ENCODE data around the gene MTMR11.

MTMR11 gene

GRCh38 chr1:149967041-149967440 lies 30.4 kb upstream of the MTMR11 start:
- H3K23ac ChIP-seq (ENCODE audit: low read depth, low read length, poor library complexity): no peak overlapping the region
- no peak for DNase-seq (ENCODE audit: low spot score)
- H2BK5ac ChIP-seq (ENCODE audit: low read length): no peak overlapping the region
- H4K8ac ChIP-seq (ENCODE audit: low read depth, low read length): no peak overlapping the region
- no peak overlapping the region for H3K9ac ChIP-seq (ENCODE audit: low read depth, low read length, poor library complexity)
- no peaks in the 10 kb centered on the region for H3K4me1 ChIP-seq (ENCODE audit: control insufficient read depth in 2 of 2, insufficient read depth in 1 of 2, low read depth in 1 of 2, low read length in 2 of 2)
- no peaks in the 10 kb centered on the region for H3K79me1 ChIP-seq (ENCODE audit: low read depth, low read length)
- no CpG with 5 or more reads among the region's 3 CpGs for WGBS, 2 donors (ENCODE audit: extremely low coverage in 2 of 2, insufficient read length in 2 of 2, insufficient replicate concordance in 1 of 2)
- H2BK120ac ChIP-seq (ENCODE audit: low read depth, low read length): no peak overlapping the region
- H3K36me3 ChIP-seq (replicated peaks in 1 of 2; ENCODE audit: control insufficient read depth in 2 of 2, insufficient read depth in 2 of 2, low read length in 2 of 2): peaks cover 23 to 93% of the 10 kb centered on the region in 2 donors
- H2AFZ ChIP-seq (ENCODE audit: low read length): no peak overlapping the region
- H2AK5ac ChIP-seq (ENCODE audit: low read depth, low read length): no peak overlapping the region
- H3K27me3 ChIP-seq (ENCODE audit: control insufficient read depth in 3 of 3, insufficient read depth in 3 of 3, low read depth in 1 of 3, low read length in 3 of 3): no peaks in the 10 kb centered on the region
- H3K4ac ChIP-seq (ENCODE audit: low read length): no peak overlapping the region
- no peak overlapping the region for H3K4me2 ChIP-seq (ENCODE audit: insufficient read depth, low read length, poor library complexity, severe bottlenecking)
- no peak overlapping the region for H3K14ac ChIP-seq (ENCODE audit: low read length)
- no peak overlapping the region for H2BK12ac ChIP-seq (ENCODE audit: low read length)
- no peak overlapping the region for H3K27ac ChIP-seq (replicated peaks; ENCODE audit: low read length)
- no peak overlapping the region for H3K4me3 ChIP-seq (ENCODE audit: low read length in 2 of 2)
- H3K9me3 ChIP-seq (replicated peaks in 1 of 2; ENCODE audit: control insufficient read depth in 2 of 2, insufficient read depth in 1 of 2, low read depth in 1 of 2, low read length in 2 of 2): no peaks in the 10 kb centered on the region
- H4K91ac ChIP-seq (ENCODE audit: low read depth, low read length, poor library complexity): no peak overlapping the region
- no peak overlapping the region for H3K18ac ChIP-seq (ENCODE audit: low read length)
- no peak overlapping the region for H2BK15ac ChIP-seq (ENCODE audit: low read length)

- H3K36me3 ChIP-seq (replicated peaks in 1 of 2; ENCODE audit: control insufficient read depth in 2 of 2, insufficient read depth in 2 of 2, low read length in 2 of 2): peaks cover 23 to 93% of the 10 kb centered on the region in 2 donors
- no peak overlapping the region for H3K27ac ChIP-seq (replicated peaks; ENCODE audit: low read length)
- no peak overlapping the region for H2BK5ac ChIP-seq (ENCODE audit: low read length)
- H3K4ac ChIP-seq (ENCODE audit: low read length): no peak overlapping the region
- H2BK120ac ChIP-seq (ENCODE audit: low read depth, low read length): no peak overlapping the region
- no peak overlapping the region for H2AFZ ChIP-seq (ENCODE audit: low read length)
- H3K4me1 ChIP-seq (ENCODE audit: control insufficient read depth in 2 of 2, insufficient read depth in 1 of 2, low read depth in 1 of 2, low read length in 2 of 2): no peaks in the 10 kb centered on the region
- H4K91ac ChIP-seq (ENCODE audit: low read depth, low read length, poor library complexity): no peak overlapping the region
- no peak overlapping the region for H3K4me3 ChIP-seq (ENCODE audit: low read length in 2 of 2)
- H2BK12ac ChIP-seq (ENCODE audit: low read length): no peak overlapping the region
- no peak for DNase-seq (ENCODE audit: low spot score)
- H3K18ac ChIP-seq (ENCODE audit: low read length): no peak overlapping the region
- H2BK15ac ChIP-seq (ENCODE audit: low read length): no peak overlapping the region
- H3K79me1 ChIP-seq (ENCODE audit: low read depth, low read length): no peaks in the 10 kb centered on the region
- no peak overlapping the region for H2AK5ac ChIP-seq (ENCODE audit: low read depth, low read length)
- no peak overlapping the region for H3K14ac ChIP-seq (ENCODE audit: low read length)
- no peak overlapping the region for H4K8ac ChIP-seq (ENCODE audit: low read depth, low read length)
- H3K27me3 ChIP-seq (ENCODE audit: control insufficient read depth in 3 of 3, insufficient read depth in 3 of 3, low read depth in 1 of 3, low read length in 3 of 3): no peaks in the 10 kb centered on the region
- no peak overlapping the region for H3K23ac ChIP-seq (ENCODE audit: low read depth, low read length, poor library complexity)
- WGBS, 2 donors (ENCODE audit: extremely low coverage in 2 of 2, insufficient read length in 2 of 2, insufficient replicate concordance in 1 of 2): no CpG with 5 or more reads among the region's 1 CpG
- H3K9me3 ChIP-seq (replicated peaks in 1 of 2; ENCODE audit: control insufficient read depth in 2 of 2, insufficient read depth in 1 of 2, low read depth in 1 of 2, low read length in 2 of 2): no peaks in the 10 kb centered on the region
- no peak overlapping the region for H3K4me2 ChIP-seq (ENCODE audit: insufficient read depth, low read length, poor library complexity, severe bottlenecking)
- no peak overlapping the region for H3K9ac ChIP-seq (ENCODE audit: low read depth, low read length, poor library complexity)
Measured at GRCh38 chr1:149966405-149966804, 29.7 kb upstream of the MTMR11 start.

GRCh38 chr1:149965440-149965839 lies 28.8 kb upstream of the MTMR11 start:
- Histone ChIP-seq H3K4me3 (ENCODE audit: low read length in 2 of 2) (no peak overlapping the region), H3K23ac (ENCODE audit: low read depth, low read length, poor library complexity) (no peak overlapping the region), H2AFZ (ENCODE audit: low read length) (no peak overlapping the region), H2BK120ac (ENCODE audit: low read depth, low read length) (no peak overlapping the region), H2BK12ac (ENCODE audit: low read length) (no peak overlapping the region), H3K27me3 (ENCODE audit: control insufficient read depth in 3 of 3, insufficient read depth in 3 of 3, low read depth in 1 of 3, low read length in 3 of 3) (no peaks in the 10 kb centered on the region), H3K4me2 (ENCODE audit: insufficient read depth, low read length, poor library complexity, severe bottlenecking) (no peak overlapping the region), H2BK5ac (ENCODE audit: low read length) (no peak overlapping the region), H3K9ac (ENCODE audit: low read depth, low read length, poor library complexity) (no peak overlapping the region), H2BK15ac (ENCODE audit: low read length) (no peak overlapping the region), H4K8ac (ENCODE audit: low read depth, low read length) (no peak overlapping the region), H3K4ac (ENCODE audit: low read length) (no peak overlapping the region), H3K4me1 (ENCODE audit: control insufficient read depth in 2 of 2, insufficient read depth in 1 of 2, low read depth in 1 of 2, low read length in 2 of 2) (no peaks in the 10 kb centered on the region), H3K79me1 (ENCODE audit: low read depth, low read length) (no peaks in the 10 kb centered on the region), H2AK5ac (ENCODE audit: low read depth, low read length) (no peak overlapping the region), H3K36me3 (replicated peaks in 1 of 2; ENCODE audit: control insufficient read depth in 2 of 2, insufficient read depth in 2 of 2, low read length in 2 of 2) (peaks cover 21 to 89% of the 10 kb centered on the region in 2 donors), H3K9me3 (replicated peaks in 1 of 2; ENCODE audit: control insufficient read depth in 2 of 2, insufficient read depth in 1 of 2, low read depth in 1 of 2, low read length in 2 of 2) (no peaks in the 10 kb centered on the region), H3K27ac (replicated peaks; ENCODE audit: low read length) (no peak overlapping the region), H3K14ac (ENCODE audit: low read length) (no peak overlapping the region), H4K91ac (ENCODE audit: low read depth, low read length, poor library complexity) (no peak overlapping the region), H3K18ac (ENCODE audit: low read length) (no peak overlapping the region)
- no peak for DNase-seq (ENCODE audit: low spot score)
- no CpG with 5 or more reads among the region's 3 CpGs for WGBS, 2 donors (ENCODE audit: extremely low coverage in 2 of 2, insufficient read length in 2 of 2, insufficient replicate concordance in 1 of 2)

DNA sequence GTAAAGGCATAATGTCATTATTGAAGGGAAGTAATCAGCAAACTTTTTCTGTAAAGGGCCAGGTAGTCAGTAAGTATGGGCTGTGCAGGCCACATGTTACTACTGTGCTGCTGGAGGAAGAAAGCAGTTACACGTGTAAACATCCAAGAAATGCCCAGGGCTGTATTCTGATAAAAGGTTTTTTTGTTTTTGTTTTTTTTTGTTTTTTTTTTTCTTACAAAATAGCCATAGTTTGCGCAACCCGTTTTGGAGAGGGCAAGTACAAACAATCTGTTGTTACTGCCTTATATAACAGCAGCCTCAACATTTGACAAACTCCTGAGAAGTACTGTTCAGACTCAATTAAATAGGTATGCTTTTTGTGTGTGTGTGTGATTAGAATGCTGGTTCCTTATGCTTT lies 26.7 kb upstream of the MTMR11 start:
- Histone ChIP-seq H3K14ac (ENCODE audit: low read length) (no peak overlapping the region), H2BK5ac (ENCODE audit: low read length) (no peak overlapping the region), H3K4me1 (ENCODE audit: control insufficient read depth in 2 of 2, insufficient read depth in 1 of 2, low read depth in 1 of 2, low read length in 2 of 2) (no peaks in the 10 kb centered on the region), H4K8ac (ENCODE audit: low read depth, low read length) (no peak overlapping the region), H3K9ac (ENCODE audit: low read depth, low read length, poor library complexity) (no peak overlapping the region), H3K79me1 (ENCODE audit: low read depth, low read length) (no peaks in the 10 kb centered on the region), H4K91ac (ENCODE audit: low read depth, low read length, poor library complexity) (no peak overlapping the region), H2AK5ac (ENCODE audit: low read depth, low read length) (no peak overlapping the region), H3K36me3 (replicated peaks in 1 of 2; ENCODE audit: control insufficient read depth in 2 of 2, insufficient read depth in 2 of 2, low read length in 2 of 2) (peaks cover 24 to 90% of the 10 kb centered on the region in 2 donors), H2BK12ac (ENCODE audit: low read length) (no peak overlapping the region), H3K27ac (replicated peaks; ENCODE audit: low read length) (no peak overlapping the region), H3K4me2 (ENCODE audit: insufficient read depth, low read length, poor library complexity, severe bottlenecking) (no peak overlapping the region), H3K18ac (ENCODE audit: low read length) (no peak overlapping the region), H3K4me3 (ENCODE audit: low read length in 2 of 2) (no peak overlapping the region), H3K9me3 (replicated peaks in 1 of 2; ENCODE audit: control insufficient read depth in 2 of 2, insufficient read depth in 1 of 2, low read depth in 1 of 2, low read length in 2 of 2) (peaks cover 4 to 7% of the 10 kb centered on the region in 2 donors), H3K27me3 (ENCODE audit: control insufficient read depth in 3 of 3, insufficient read depth in 3 of 3, low read depth in 1 of 3, low read length in 3 of 3) (no peaks in the 10 kb centered on the region), H2BK15ac (ENCODE audit: low read length) (no peak overlapping the region), H3K23ac (ENCODE audit: low read depth, low read length, poor library complexity) (no peak overlapping the region), H2BK120ac (ENCODE audit: low read depth, low read length) (no peak overlapping the region), H2AFZ (ENCODE audit: low read length) (no peak overlapping the region), H3K4ac (ENCODE audit: low read length) (no peak overlapping the region)
- no peak for DNase-seq (ENCODE audit: low spot score)
- no CpG with 5 or more reads among the region's 3 CpGs for WGBS, 2 donors (ENCODE audit: extremely low coverage in 2 of 2, insufficient read length in 2 of 2, insufficient replicate concordance in 1 of 2)
